Immature natural killer cell (primary cell): ENCODE results near the gene OSTF1. TPM values are rescaled to one million over a fixed set of nuclear protein-coding genes. Genes with fewer than 3 reads are reported as not detected.

Source experiments
- DNase-seq, 3 donors: peaks; one replicate each; pipeline ENCODE4 v3.0.0; 2022; ENCODE audit warnings: mixed read lengths in 1 of 3
- H3K27ac Mint-ChIP-seq, 6 donors: one replicate each; pipeline ENCODE4 v1.8.0; 2020; ENCODE audit warnings: mixed read lengths in 6 of 6, mild to moderate bottlenecking in 5 of 6, inconsistent platforms in 4 of 6, moderate library complexity in 3 of 6
- H3K27me3 Mint-ChIP-seq, 3 donors: one replicate each; pipeline ENCODE4 v1.8.0; 2020 to 2021; ENCODE audit warnings: low read depth in 3 of 3, mild to moderate bottlenecking in 3 of 3, mixed read lengths in 3 of 3, moderate library complexity in 3 of 3, inconsistent platforms in 1 of 3
- H3K36me3 Mint-ChIP-seq, 3 donors: one replicate each; pipeline ENCODE4 v1.8.0; 2020; ENCODE audit warnings: mixed read lengths in 3 of 3, inconsistent platforms in 2 of 3, mild to moderate bottlenecking in 2 of 3
- H3K4me1 Mint-ChIP-seq, 2 donors: one replicate each; pipeline ENCODE4 v1.8.0; 2020; ENCODE audit warnings: inconsistent platforms in 2 of 2, mild to moderate bottlenecking in 2 of 2, mixed read lengths in 2 of 2, moderate library complexity in 1 of 2
- H3K4me3 Mint-ChIP-seq, 5 donors: one replicate each; pipeline ENCODE4 v1.8.0; 2020; ENCODE audit warnings: mild to moderate bottlenecking in 5 of 5, mixed read lengths in 5 of 5, inconsistent platforms in 3 of 5, moderate library complexity in 3 of 5
- H3K9me3 Mint-ChIP-seq, 6 donors: one replicate each; pipeline ENCODE4 v1.8.0; 2020; ENCODE audit warnings: mild to moderate bottlenecking in 6 of 6, mixed read lengths in 6 of 6, inconsistent platforms in 4 of 6, moderate library complexity in 3 of 6
- polyA plus RNA-seq, 3 donors: library from polyadenylated mRNA; unstranded; fragments of 300-500 nt; fragmentation: Illumina TruSeq; gene quantifications; one replicate each; pipeline ENCODE4 v1.2.3, GENCODE V29; 2021

Gene OSTF1
- polyA plus RNA-seq, 3 donors from 2014 or later = 352 to 383 (median 365) TPM

- Mint-ChIP-seq H3K27ac (peak overlapping the region; percentile 88 to 95 (median 93)), H3K4me1 (peaks cover 70 to 97% of the 10 kb centered on the region in 2 donors), H3K9me3 (no peaks in the 10 kb centered on the region), H3K4me3 (peak overlapping the region; percentile 64 to 81 (median 74)), H3K36me3 (peaks cover 41 to 63% (median 46%) of the 10 kb centered on the region in 3 donors), H3K27me3 (no peaks in the 10 kb centered on the region)
- DNase-seq = peak in 1 of 3 donors; percentile 29
Measured at GRCh38 chr9:75138260-75139040, 50.1 kb downstream of the OSTF1 start.

DNA sequence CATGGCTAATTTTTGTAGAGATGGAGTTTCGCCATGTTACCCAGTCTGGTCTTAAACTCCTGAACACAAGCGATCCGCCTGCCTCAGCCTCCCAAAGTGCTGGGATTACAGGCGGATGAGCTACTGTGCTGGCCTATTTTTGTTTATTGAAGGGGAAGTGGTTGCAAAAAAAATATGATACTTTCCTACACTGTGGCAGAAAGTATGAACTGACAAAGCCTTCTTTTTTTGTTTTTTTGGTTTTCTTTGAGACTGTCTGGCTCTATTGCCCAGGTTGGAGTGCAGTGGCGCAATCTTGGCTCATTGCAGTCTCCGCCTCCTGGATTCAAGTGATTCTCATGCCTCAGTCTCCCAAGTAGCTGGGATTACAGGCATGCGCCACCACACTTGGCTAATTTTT lies 50.9 kb downstream of the OSTF1 start:
- Mint-ChIP-seq H3K4me1 (peaks cover 76 to 98% of the 10 kb centered on the region in 2 donors), H3K27me3 (no peaks in the 10 kb centered on the region), H3K27ac (peak overlapping the region; percentile 88 to 95 (median 93)), H3K9me3 (no peaks in the 10 kb centered on the region), H3K36me3 (peaks cover 48 to 66% (median 49%) of the 10 kb centered on the region in 3 donors), H3K4me3 (peak overlapping the region; percentile 64 to 81 (median 74))
- peak; percentile 38 to 46 (median 38) for DNase-seq

- Mint-ChIP-seq H3K27ac (peak overlapping the region; percentile 88 to 95 (median 93)), H3K36me3 (peaks cover 49 to 69% (median 50%) of the 10 kb centered on the region in 3 donors), H3K27me3 (no peaks in the 10 kb centered on the region), H3K9me3 (peaks cover 0 to 6% (median 1%) of the 10 kb centered on the region in 6 donors), H3K4me1 (peaks cover 83 to 98% of the 10 kb centered on the region in 2 donors), H3K4me3 (peak overlapping the region in 3 of 5 donors; percentile 3 to 81 (median 4))
- DNase-seq = no peak
Measured at GRCh38 chr9:75140261-75140660, 51.9 kb downstream of the OSTF1 start.

GRCh38 chr9:75142202-75142601 lies 53.9 kb downstream of the OSTF1 start:
- H3K36me3 Mint-ChIP-seq = peaks cover 48 to 64% (median 52%) of the 10 kb centered on the region in 3 donors
- peak overlapping the region; percentile 81 to 94 (median 88) for H3K27ac Mint-ChIP-seq
- H3K9me3 Mint-ChIP-seq = peaks cover 0 to 6% (median 2%) of the 10 kb centered on the region in 6 donors
- peak; percentile 40 to 45 (median 42) for DNase-seq
- H3K4me3 Mint-ChIP-seq = peak overlapping the region; percentile 56 to 75 (median 69)
- H3K27me3 Mint-ChIP-seq = no peaks in the 10 kb centered on the region
- H3K4me1 Mint-ChIP-seq = peaks cover 88 to 100% of the 10 kb centered on the region in 2 donors

DNA sequence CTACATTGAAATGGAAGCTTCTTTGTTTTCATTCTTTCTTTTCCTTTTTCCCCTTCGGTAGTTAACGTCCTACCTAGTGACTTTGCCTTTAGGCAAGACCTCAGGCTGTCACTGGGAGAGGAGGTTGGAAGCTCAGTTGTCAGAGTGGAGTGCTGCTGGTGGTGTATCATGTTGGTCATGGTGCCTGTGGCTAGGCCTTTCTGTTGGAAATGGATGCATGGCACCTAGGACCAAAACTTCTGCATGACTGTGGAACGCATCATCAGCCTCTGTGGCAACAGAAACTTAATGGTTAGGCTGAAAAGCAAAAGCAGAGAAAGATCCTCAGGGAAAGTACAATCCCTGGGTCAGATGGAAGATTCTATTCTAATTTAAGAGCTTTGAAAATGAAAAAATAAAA lies 57.9 kb downstream of the OSTF1 start:
- Mint-ChIP-seq H3K36me3 (peaks cover 44 to 51% (median 44%) of the 10 kb centered on the region in 3 donors), H3K27ac (peak overlapping the region; percentile 57 to 94 (median 84)), H3K9me3 (peaks cover 0 to 6% (median 2%) of the 10 kb centered on the region in 6 donors), H3K4me3 (peak overlapping the region; percentile 20 to 70 (median 34)), H3K4me1 (peaks cover 88 to 99% of the 10 kb centered on the region in 2 donors), H3K27me3 (peaks cover 0 to 5% (median 2%) of the 10 kb centered on the region in 3 donors)
- DNase-seq = no peak

- Mint-ChIP-seq H3K36me3 (peaks cover 37 to 43% (median 39%) of the 10 kb centered on the region in 3 donors), H3K27ac (peak overlapping the region; percentile 88 to 96 (median 94)), H3K27me3 (peaks cover 6 to 15% (median 7%) of the 10 kb centered on the region in 3 donors), H3K4me1 (peaks cover 90 to 99% of the 10 kb centered on the region in 2 donors), H3K9me3 (peaks cover 0 to 6% (median 2%) of the 10 kb centered on the region in 6 donors), H3K4me3 (peak overlapping the region; percentile 65 to 86 (median 81))
- DNase-seq = peak; percentile 50 to 66 (median 54)
Measured at GRCh38 chr9:75147638-75148037, 59.3 kb downstream of the OSTF1 start.

GRCh38 chr9:75148561-75148960 lies 60.2 kb downstream of the OSTF1 start:
- H3K27me3 Mint-ChIP-seq = peaks cover 6 to 16% (median 7%) of the 10 kb centered on the region in 3 donors
- H3K27ac Mint-ChIP-seq = peak overlapping the region; percentile 88 to 96 (median 94)
- peaks cover 32 to 37% (median 35%) of the 10 kb centered on the region in 3 donors for H3K36me3 Mint-ChIP-seq
- no peak for DNase-seq
- peaks cover 90 to 99% of the 10 kb centered on the region in 2 donors for H3K4me1 Mint-ChIP-seq
- peaks cover 0 to 6% (median 2%) of the 10 kb centered on the region in 6 donors for H3K9me3 Mint-ChIP-seq
- peak overlapping the region; percentile 65 to 86 (median 81) for H3K4me3 Mint-ChIP-seq

GRCh38 chr9:75149841-75150241 lies 61.5 kb downstream of the OSTF1 start:
- peaks cover 19 to 24% (median 22%) of the 10 kb centered on the region in 3 donors for H3K36me3 Mint-ChIP-seq
- peak overlapping the region; percentile 34 to 85 (median 73) for H3K4me3 Mint-ChIP-seq
- H3K4me1 Mint-ChIP-seq = peaks cover 87 to 97% of the 10 kb centered on the region in 2 donors
- H3K27me3 Mint-ChIP-seq = peaks cover 6 to 16% (median 7%) of the 10 kb centered on the region in 3 donors
- peak in 1 of 3 donors; percentile 30 for DNase-seq
- peak overlapping the region; percentile 88 to 98 (median 92) for H3K27ac Mint-ChIP-seq
- peaks cover 0 to 5% (median 2%) of the 10 kb centered on the region in 6 donors for H3K9me3 Mint-ChIP-seq

- Mint-ChIP-seq H3K27ac (peak overlapping the region; percentile 88 to 98 (median 92)), H3K4me3 (peak overlapping the region; percentile 34 to 85 (median 71)), H3K36me3 (peaks cover 14 to 17% (median 15%) of the 10 kb centered on the region in 3 donors), H3K9me3 (peaks cover 0 to 2% (median 0%) of the 10 kb centered on the region in 6 donors), H3K27me3 (peaks cover 6 to 16% (median 7%) of the 10 kb centered on the region in 3 donors), H3K4me1 (peaks cover 83 to 94% of the 10 kb centered on the region in 2 donors)
- no peak for DNase-seq
Measured at GRCh38 chr9:75150512-75150911, 62.2 kb downstream of the OSTF1 start.

GRCh38 chr9:75152416-75152815 lies 64.1 kb downstream of the OSTF1 start:
- Mint-ChIP-seq H3K27ac (peak overlapping the region; percentile 88 to 98 (median 92)), H3K27me3 (peaks cover 6 to 16% (median 7%) of the 10 kb centered on the region in 3 donors), H3K36me3 (peaks cover 3 to 17% (median 4%) of the 10 kb centered on the region in 3 donors), H3K4me1 (peaks cover 84 to 93% of the 10 kb centered on the region in 2 donors), H3K4me3 (peak overlapping the region; percentile 56 to 77 (median 73)), H3K9me3 (no peaks in the 10 kb centered on the region)
- peak; percentile 81 to 86 (median 82) for DNase-seq

DNA sequence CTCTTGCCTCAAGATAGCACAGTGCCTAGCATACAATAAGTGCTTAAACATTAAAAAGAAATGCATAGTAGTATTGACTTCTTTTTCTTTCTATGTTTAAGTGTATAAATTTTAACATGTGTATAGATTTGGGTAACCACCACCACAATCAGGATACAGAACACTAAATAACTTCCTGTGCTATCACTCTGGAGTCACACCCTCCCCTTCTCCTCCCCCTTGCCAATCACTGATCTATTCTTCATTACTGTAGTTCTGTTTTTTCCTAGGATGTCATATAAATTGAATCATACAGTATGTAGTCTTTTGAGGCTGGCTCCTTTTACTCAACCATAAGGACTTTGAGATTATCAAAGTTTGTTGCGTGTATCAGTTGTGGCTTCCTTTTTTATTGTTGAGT lies 68.5 kb downstream of the OSTF1 start:
- Mint-ChIP-seq H3K4me3 (peak overlapping the region; percentile 9 to 69 (median 63)), H3K27me3 (peaks cover 4 to 9% (median 6%) of the 10 kb centered on the region in 3 donors), H3K27ac (peak overlapping the region; percentile 13 to 82 (median 67)), H3K36me3 (peaks cover 0 to 22% (median 5%) of the 10 kb centered on the region in 3 donors), H3K9me3 (no peaks in the 10 kb centered on the region), H3K4me1 (peaks cover 53 to 70% of the 10 kb centered on the region in 2 donors)
- peak in 1 of 3 donors; percentile 29 for DNase-seq

GRCh38 chr9:75161116-75161857 lies 73.0 kb downstream of the OSTF1 start:
- Mint-ChIP-seq H3K4me3 (no peak overlapping the region), H3K27ac (peak overlapping the region in 5 of 6 donors; percentile 8 to 80 (median 39)), H3K9me3 (peaks cover 0 to under 1% (median 0%) of the 10 kb centered on the region in 6 donors), H3K36me3 (peaks cover 12 to 52% (median 39%) of the 10 kb centered on the region in 3 donors), H3K27me3 (peaks cover 0 to 2% (median 1%) of the 10 kb centered on the region in 3 donors), H3K4me1 (peaks cover 19 to 50% of the 10 kb centered on the region in 2 donors)
- no peak for DNase-seq

GRCh38 chr9:75163764-75164163 lies 75.5 kb downstream of the OSTF1 start:
- Mint-ChIP-seq H3K36me3 (peaks cover 34 to 61% (median 61%) of the 10 kb centered on the region in 3 donors), H3K4me3 (no peak overlapping the region), H3K27me3 (peaks cover 0 to 2% (median 1%) of the 10 kb centered on the region in 3 donors), H3K4me1 (peaks cover 21 to 50% of the 10 kb centered on the region in 2 donors), H3K9me3 (peaks cover 0 to 8% (median 1%) of the 10 kb centered on the region in 6 donors), H3K27ac (no peak overlapping the region)
- DNase-seq = no peak
